Measurements from ENCODE around the gene TBC1D22A. TPM values are rescaled to one million over a fixed set of nuclear protein-coding genes. Genes with fewer than 3 reads are reported as not detected.

Gene TBC1D22A
- total RNA-seq, 4 donors from 2014 or later = 9.2 to 45.3 (median 22.8) TPM

DNA sequence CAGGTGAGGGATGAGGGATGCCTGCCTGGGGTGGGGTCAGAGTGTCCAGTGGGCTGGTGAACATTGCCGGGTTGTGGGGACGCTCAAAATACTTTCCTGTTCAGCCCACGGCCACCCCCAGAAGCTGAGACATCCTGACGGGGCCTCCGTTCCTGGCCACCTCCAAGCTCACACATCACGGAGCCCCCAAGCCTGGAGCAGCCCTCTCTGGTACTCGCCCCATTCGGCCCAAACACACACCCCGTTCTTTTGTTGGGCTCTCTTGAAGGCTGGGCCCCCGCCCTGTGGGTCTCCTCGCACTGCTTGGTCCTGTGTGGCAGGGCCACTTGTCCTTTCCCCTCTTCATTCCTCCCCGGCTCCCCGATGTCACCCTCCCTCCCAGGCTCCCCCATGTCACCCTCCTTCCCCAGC is 442.6 kb downstream of the TBC1D22A start:
- no peak for TF ChIP-seq CTCF (IDR thresholded peaks at IDR 0.05)
- DNase-seq = no peak
- no peaks in the 10 kb centered on the region for H3K27me3 ChIP-seq
- H3K4me3 ChIP-seq = no peak overlapping the region
- H3K9me3 ChIP-seq = no peaks in the 10 kb centered on the region
- intact Hi-C loops (cut with DNase I; ENCODE audit: low total_unique reads) = no loop called here
- H3K36me3 ChIP-seq = no peaks in the 10 kb centered on the region
- H3K27ac ChIP-seq = no peak overlapping the region
- no peaks in the 10 kb centered on the region for H3K4me1 ChIP-seq

DNA sequence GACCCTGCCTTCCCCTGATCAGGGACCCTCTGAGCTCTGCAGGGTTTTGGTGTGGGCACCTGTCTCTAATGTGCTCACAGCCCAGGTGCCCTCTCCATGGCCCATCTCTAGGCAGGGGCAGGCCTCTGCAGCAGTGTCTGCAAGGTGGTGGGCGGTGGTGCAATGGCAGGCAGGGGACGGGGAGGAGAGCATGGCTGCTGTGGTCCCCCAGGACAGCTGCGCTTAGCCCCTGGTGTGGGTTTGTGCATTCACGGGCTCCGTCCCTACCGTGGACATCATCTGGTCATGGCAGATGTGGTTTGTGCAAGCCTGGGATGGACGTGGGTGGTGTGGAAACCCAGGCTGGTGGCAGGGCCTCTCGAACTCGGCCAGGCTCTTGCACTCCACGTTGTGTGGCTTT is 443.1 kb downstream of the TBC1D22A start:
- no peaks in the 10 kb centered on the region for H3K4me1 ChIP-seq
- H3K27ac ChIP-seq = no peak overlapping the region
- H3K4me3 ChIP-seq = no peak overlapping the region
- no peaks in the 10 kb centered on the region for H3K27me3 ChIP-seq
- no peaks in the 10 kb centered on the region for H3K36me3 ChIP-seq
- intact Hi-C loops (cut with DNase I; ENCODE audit: low total_unique reads) = no loop called here
- no peak for DNase-seq
- TF ChIP-seq POLR2A (IDR thresholded peaks at IDR 0.05) = no peak
- TF ChIP-seq CTCF (IDR thresholded peaks at IDR 0.05) = no peak
- H3K9me3 ChIP-seq = no peaks in the 10 kb centered on the region

- no peaks in the 10 kb centered on the region for H3K27me3 ChIP-seq
- no peak overlapping the region for H3K27ac ChIP-seq
- DNase-seq = no peak
- intact Hi-C loops (cut with DNase I; ENCODE audit: low total_unique reads) = no loop called here
- no peaks in the 10 kb centered on the region for H3K4me1 ChIP-seq
- no peak for TF ChIP-seq POLR2A (IDR thresholded peaks at IDR 0.05)
- no peaks in the 10 kb centered on the region for H3K9me3 ChIP-seq
- no peaks in the 10 kb centered on the region for H3K36me3 ChIP-seq
- H3K4me3 ChIP-seq = no peak overlapping the region
Observed at GRCh38 chr22:47206164-47206563, 443.7 kb downstream of the TBC1D22A start.

- Histone ChIP-seq H3K9me3 (no peaks in the 10 kb centered on the region), H3K27ac (no peak overlapping the region), H3K4me1 (no peaks in the 10 kb centered on the region), H3K4me3 (no peak overlapping the region), H3K27me3 (no peaks in the 10 kb centered on the region), H3K36me3 (no peaks in the 10 kb centered on the region)
- intact Hi-C loops (cut with DNase I; ENCODE audit: low total_unique reads) = no loop called here
- DNase-seq = no peak
- TF ChIP-seq POLR2A (IDR thresholded peaks at IDR 0.05) = no peak
Observed at GRCh38 chr22:47206666-47207218, 444.3 kb downstream of the TBC1D22A start.

DNA sequence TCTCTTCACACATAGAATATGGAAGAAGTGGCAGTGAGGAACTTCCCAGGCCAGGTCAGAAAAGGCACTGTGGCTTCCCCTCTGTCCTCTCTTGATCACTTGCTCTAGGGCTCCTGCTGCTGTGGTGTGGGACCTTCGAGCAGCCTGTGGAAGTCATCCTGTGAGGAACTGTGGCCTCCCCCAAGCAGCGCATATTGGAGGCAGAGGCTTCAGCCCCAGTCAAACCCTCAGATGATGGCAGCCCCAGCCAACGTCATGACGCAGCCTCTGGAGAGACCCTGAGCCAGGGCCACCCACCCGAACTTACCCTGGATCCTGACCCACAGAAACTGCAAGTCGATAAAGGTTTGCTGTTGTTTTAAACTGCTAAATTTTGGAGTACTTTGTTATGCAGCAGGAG is 444.9 kb downstream of the TBC1D22A start:
- intact Hi-C loops (cut with DNase I; ENCODE audit: low total_unique reads) = no loop called here

More for the DNA sequence above, 444.9 kb downstream of the TBC1D22A start:
- no peaks in the 10 kb centered on the region for H3K4me1 ChIP-seq
- H3K27me3 ChIP-seq = no peaks in the 10 kb centered on the region
- no peak for DNase-seq
- TF ChIP-seq CTCF (IDR thresholded peaks at IDR 0.05) (no peak), POLR2A (IDR thresholded peaks at IDR 0.05) (no peak)
- H3K27ac ChIP-seq = no peak overlapping the region
- no peaks in the 10 kb centered on the region for H3K36me3 ChIP-seq
- no peak overlapping the region for H3K4me3 ChIP-seq
- no peaks in the 10 kb centered on the region for H3K9me3 ChIP-seq
